ENCODE results near the gene CAMKMT.

DNA sequence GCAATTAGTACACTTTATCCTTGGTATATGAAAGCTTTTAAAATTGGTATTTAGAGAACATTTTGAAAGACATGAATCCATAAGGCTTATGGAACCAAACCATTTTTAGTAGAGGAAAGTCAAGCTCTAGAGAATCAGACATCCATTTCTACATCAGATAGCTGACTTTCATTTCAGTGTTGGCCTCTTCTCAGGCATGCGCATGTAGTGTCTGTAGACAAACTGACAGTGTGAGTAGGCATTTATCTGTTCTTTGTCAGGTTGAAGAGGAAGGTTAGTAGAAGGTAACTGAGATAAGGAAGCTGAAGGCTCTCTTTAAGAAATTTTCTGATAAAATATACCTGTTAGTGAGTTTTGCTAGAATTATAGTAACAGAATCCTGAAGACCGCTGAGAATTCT is 357.8 kb downstream of the CAMKMT start:
- TF ChIP-seq, protein P1, sequence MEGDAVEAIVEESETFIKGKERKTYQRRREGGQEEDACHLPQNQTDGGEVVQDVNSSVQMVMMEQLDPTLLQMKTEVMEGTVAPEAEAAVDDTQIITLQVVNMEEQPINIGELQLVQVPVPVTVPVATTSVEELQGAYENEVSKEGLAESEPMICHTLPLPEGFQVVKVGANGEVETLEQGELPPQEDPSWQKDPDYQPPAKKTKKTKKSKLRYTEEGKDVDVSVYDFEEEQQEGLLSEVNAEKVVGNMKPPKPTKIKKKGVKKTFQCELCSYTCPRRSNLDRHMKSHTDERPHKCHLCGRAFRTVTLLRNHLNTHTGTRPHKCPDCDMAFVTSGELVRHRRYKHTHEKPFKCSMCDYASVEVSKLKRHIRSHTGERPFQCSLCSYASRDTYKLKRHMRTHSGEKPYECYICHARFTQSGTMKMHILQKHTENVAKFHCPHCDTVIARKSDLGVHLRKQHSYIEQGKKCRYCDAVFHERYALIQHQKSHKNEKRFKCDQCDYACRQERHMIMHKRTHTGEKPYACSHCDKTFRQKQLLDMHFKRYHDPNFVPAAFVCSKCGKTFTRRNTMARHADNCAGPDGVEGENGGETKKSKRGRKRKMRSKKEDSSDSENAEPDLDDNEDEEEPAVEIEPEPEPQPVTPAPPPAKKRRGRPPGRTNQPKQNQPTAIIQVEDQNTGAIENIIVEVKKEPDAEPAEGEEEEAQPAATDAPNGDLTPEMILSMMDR (IDR thresholded peaks at IDR 0.05), result no peak
- TF ChIP-seq POLR2A (IDR thresholded peaks at IDR 0.05) (no peak), EP300 (IDR thresholded peaks at IDR 0.05; ENCODE audit: low read depth) (no peak)

All from transverse colon (tissue), 3 donors.